ENCODE data around the gene PSMC1.

The PSMC1 gene

GRCh38 chr14:90275458-90275814 lies 19.1 kb downstream of the PSMC1 start:
- in situ Hi-C loops (cut with HindIII; ENCODE audit: low sequenced_read_pairs) = no loop called here

GRCh38 chr14:90275820-90276219 lies 19.5 kb downstream of the PSMC1 start:
- in situ Hi-C loops (cut with HindIII; ENCODE audit: low sequenced_read_pairs) = no loop called here

GRCh38 chr14:90276646-90277367 lies 20.5 kb downstream of the PSMC1 start:
- in situ Hi-C loops (cut with HindIII; ENCODE audit: low sequenced_read_pairs) = no loop called here

GRCh38 chr14:90277581-90278198 lies 21.3 kb downstream of the PSMC1 start:
- in situ Hi-C loops (cut with HindIII; ENCODE audit: low sequenced_read_pairs) = no loop called here

GRCh38 chr14:90278199-90279175 lies 22.1 kb downstream of the PSMC1 start:
- in situ Hi-C loops (cut with HindIII; ENCODE audit: low sequenced_read_pairs) = no loop called here

- in situ Hi-C loops (cut with HindIII; ENCODE audit: low sequenced_read_pairs) = no loop called here
Observed at GRCh38 chr14:90280096-90280495, 23.7 kb downstream of the PSMC1 start.

GRCh38 chr14:90281261-90281660 lies 24.9 kb downstream of the PSMC1 start:
- in situ Hi-C loops (cut with HindIII; ENCODE audit: low sequenced_read_pairs) = no loop called here

- in situ Hi-C loops (cut with HindIII; ENCODE audit: low sequenced_read_pairs) = no loop called here
Observed at GRCh38 chr14:90281756-90282155, 25.4 kb downstream of the PSMC1 start.

- in situ Hi-C loops (cut with HindIII; ENCODE audit: low sequenced_read_pairs) = no loop called here
Observed at GRCh38 chr14:90287791-90288190, 31.4 kb downstream of the PSMC1 start.

GRCh38 chr14:90288651-90289355 lies 32.5 kb downstream of the PSMC1 start:
- in situ Hi-C loops (cut with HindIII; ENCODE audit: low sequenced_read_pairs) = no loop called here

- in situ Hi-C loops (cut with HindIII; ENCODE audit: low sequenced_read_pairs) = no loop called here
Observed at GRCh38 chr14:90290337-90291011, 34.1 kb downstream of the PSMC1 start.

GRCh38 chr14:90291699-90292098 lies 35.3 kb downstream of the PSMC1 start:
- in situ Hi-C loops (cut with HindIII; ENCODE audit: low sequenced_read_pairs) = no loop called here

GRCh38 chr14:90293766-90294730 lies 37.7 kb downstream of the PSMC1 start:
- in situ Hi-C loops (cut with HindIII; ENCODE audit: low sequenced_read_pairs) = no loop called here

- in situ Hi-C loops (cut with HindIII; ENCODE audit: low sequenced_read_pairs) = no loop called here
Observed at GRCh38 chr14:90294872-90295271, 38.5 kb downstream of the PSMC1 start.

GRCh38 chr14:90295870-90296516 lies 39.6 kb downstream of the PSMC1 start:
- in situ Hi-C loops (cut with HindIII; ENCODE audit: low sequenced_read_pairs) = no loop called here

GRCh38 chr14:90296641-90297040 lies 40.3 kb downstream of the PSMC1 start:
- in situ Hi-C loops (cut with HindIII; ENCODE audit: low sequenced_read_pairs) = no loop called here

- in situ Hi-C loops (cut with HindIII; ENCODE audit: low sequenced_read_pairs) = no loop called here
Observed at GRCh38 chr14:90297876-90298629, 41.7 kb downstream of the PSMC1 start.

- in situ Hi-C loops (cut with HindIII; ENCODE audit: low sequenced_read_pairs) = no loop called here
Observed at GRCh38 chr14:90299408-90299807, 43.1 kb downstream of the PSMC1 start.
